GM23248 (cell line): Measurements from ENCODE around the gene FLOT1.

Experiments used
- EZH2 ChIP-seq: fragments of 200-600 bp; sonication (generic); IDR thresholded peaks from 2 replicates; pipeline ENCODE4 v1.6.1; 2018; ENCODE audit warnings: antibody characterized with exemption, mild to moderate bottlenecking; ENCODE audit not compliant: insufficient read depth, poor library complexity, severe bottlenecking
- EZH2phosphoT487 ChIP-seq: fragments of 200-600 bp; sonication (generic); IDR thresholded peaks from 2 replicates; pipeline ENCODE4 v1.6.1; 2018; ENCODE audit warnings: antibody characterized with exemption, moderate library complexity, mild to moderate bottlenecking, low read depth; ENCODE audit not compliant: insufficient read depth

DNA sequence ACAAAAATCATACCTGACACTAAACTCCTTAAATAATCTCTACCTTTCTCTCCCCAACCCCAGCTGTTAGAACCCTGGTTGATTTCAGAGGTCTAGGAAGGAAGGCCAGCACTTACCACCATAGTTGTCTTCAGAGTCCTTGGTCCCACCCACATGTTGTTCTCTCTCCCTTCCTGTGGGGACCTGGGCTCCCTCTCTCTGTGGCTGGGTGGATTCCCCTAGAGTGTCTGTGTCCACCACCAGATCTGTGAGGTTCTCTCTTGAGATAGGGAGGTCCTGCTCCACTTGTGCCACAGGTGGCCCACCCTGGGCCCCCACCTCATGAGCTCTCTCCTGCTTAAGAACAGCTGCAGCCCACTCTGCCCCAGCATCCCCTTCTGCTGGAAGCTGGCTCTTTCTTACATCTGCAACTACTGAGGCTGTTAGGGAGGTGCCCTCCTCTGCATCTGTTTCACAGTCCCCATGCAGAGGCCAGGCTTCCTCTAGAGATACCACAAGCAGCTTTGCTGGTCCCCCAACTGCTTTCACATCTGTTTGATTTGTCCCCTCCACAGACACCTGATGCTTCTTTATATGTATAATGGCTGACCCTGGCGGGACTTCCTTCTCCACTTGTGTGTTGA is 30.6 kb downstream of the FLOT1 start:
- no peak for TF ChIP-seq EZH2
- no peak for TF ChIP-seq EZH2phosphoT487
